NOMO-1 treated with DMSO at 0.1 percent for 48 hours (cell line): ENCODE results near the gene CNOT6L.

Experiments used
- DNase-seq: peaks from one replicate; lab custom pipeline; 2025; ENCODE audit not compliant: unreplicated experiment; lab: John Stamatoyannopoulos, UW

CNOT6L gene

GRCh38 chr4:77714514-77714913, 104.7 kb downstream of the CNOT6L start:
- no peak for DNase-seq

GRCh38 chr4:77713884-77714283, 105.3 kb downstream of the CNOT6L start:
- no peak for DNase-seq

- no peak for DNase-seq
Measured at GRCh38 chr4:77712675-77713074, 106.5 kb downstream of the CNOT6L start.

- no peak for DNase-seq
Measured at GRCh38 chr4:77711469-77711868, 107.7 kb downstream of the CNOT6L start.

GRCh38 chr4:77710684-77711083, 108.5 kb downstream of the CNOT6L start:
- no peak for DNase-seq

- DNase-seq: no peak
Measured at GRCh38 chr4:77710059-77710458, 109.1 kb downstream of the CNOT6L start.

- DNase-seq: no peak
Measured at GRCh38 chr4:77706717-77707116, 112.5 kb downstream of the CNOT6L start.

GRCh38 chr4:77703666-77704065, 115.5 kb downstream of the CNOT6L start:
- DNase-seq: no peak

- DNase-seq: no peak
Measured at GRCh38 chr4:77701121-77701520, 118.0 kb downstream of the CNOT6L start.

- no peak for DNase-seq
Measured at GRCh38 chr4:77699731-77700210, 119.4 kb downstream of the CNOT6L start.

GRCh38 chr4:77697860-77698590, 121.1 kb downstream of the CNOT6L start:
- no peak for DNase-seq

GRCh38 chr4:77695774-77696173, 123.4 kb downstream of the CNOT6L start:
- DNase-seq: no peak

- DNase-seq: no peak
Measured at GRCh38 chr4:77692847-77693432, 126.2 kb downstream of the CNOT6L start.

GRCh38 chr4:77681792-77682191, 137.4 kb downstream of the CNOT6L start:
- DNase-seq: no peak

GRCh38 chr4:77676842-77677241, 142.3 kb downstream of the CNOT6L start:
- no peak for DNase-seq

- DNase-seq: no peak
Measured at GRCh38 chr4:77671051-77671450, 148.1 kb downstream of the CNOT6L start.

GRCh38 chr4:77669946-77670590, 149.1 kb downstream of the CNOT6L start:
- no peak for DNase-seq

GRCh38 chr4:77665381-77666069, 153.6 kb downstream of the CNOT6L start:
- no peak for DNase-seq
